Heart left ventricle (tissue), 16 donors: Measurements from ENCODE around the gene CELSR1. TPM values are rescaled to one million over a fixed set of nuclear protein-coding genes. Genes with fewer than 3 reads are reported as not detected.
A peak's percentile ranks its signal among the peaks of the same experiment; 100 is the strongest.

Source experiments
- ATAC-seq, 4 donors: fragments of 200-7000 bp; cut with Tn5 transposase; one replicate each; pipeline ENCODE4 v1.9.1; 2020 to 2022; ENCODE audit warnings: moderate library complexity in 4 of 4, mild to moderate bottlenecking in 3 of 4, moderate number of reproducible peaks in 1 of 4
- DNase-seq, 5 donors: peaks; one replicate each; pipeline ENCODE4 v3.0.0-alpha.2; 2020
- H3K27ac ChIP-seq, 12 donors: fragments of 200-600 bp; sonication (generic) in 4 of 12; one replicate each; pipeline versions ENCODE4 v1.5.0 to v1.8.0; 2016 to 2022; ENCODE audit warnings: mild to moderate bottlenecking in 2 of 12
- H3K27me3 ChIP-seq, 9 donors: fragments of 200-600 bp; sonication (generic) in 2 of 9; one replicate each; pipeline versions ENCODE4 v1.5.1 to v1.8.0; 2016 to 2022; ENCODE audit warnings: mild to moderate bottlenecking in 3 of 9
- H3K36me3 ChIP-seq, 9 donors: fragments of 200-600 bp; sonication (generic) in 2 of 9; one replicate each; pipeline versions ENCODE4 v1.5.0 to v1.8.0; 2018 to 2022; ENCODE audit warnings: mild to moderate bottlenecking in 2 of 9
- H3K4me1 ChIP-seq, 12 donors: fragments of 200-600 bp; sonication (generic) in 4 of 12; one replicate each; pipeline versions ENCODE4 v1.5.0 to v1.8.0; 2016 to 2022; ENCODE audit warnings: mild to moderate bottlenecking in 3 of 12
- H3K4me3 ChIP-seq, 12 donors: fragments of 200-600 bp; sonication (generic) in 4 of 12; one replicate each; pipeline versions ENCODE4 v1.5.0 to v1.8.0; 2017 to 2022; ENCODE audit warnings: mild to moderate bottlenecking in 9 of 12, moderate library complexity in 4 of 12
- H3K9me3 ChIP-seq, 12 donors: fragments of 200-600 bp; sonication (generic) in 4 of 12; one replicate each; pipeline versions ENCODE4 v1.5.0 to v1.8.0; 2016 to 2022; ENCODE audit warnings: mild to moderate bottlenecking in 1 of 12
- POLR2A ChIP-seq, 2 donors: fragments of 450-650 bp; IDR thresholded peaks; one replicate each; pipeline ENCODE4 v1.6.1; 2017; ENCODE audit warnings: antibody characterized with exemption in 2 of 2, mild to moderate bottlenecking in 2 of 2, moderate library complexity in 2 of 2
- WGBS, 4 donors: extraction: QIAGEN DNeasy Blood & Tissue Kit in 2 of 4; methylation state at CpG; one replicate each; pipeline versions ENCODE4 v1.1.5 to v1.1.7; 2013 to 2018; 5-methylcytosine and 5-hydroxymethylcytosine counted together
- intact Hi-C, 10 donors: fragments of 100-400 bp; cut with DNase I; formaldehyde crosslinking; loops; one replicate each; pipeline versions ENCODE4 v1.11.1 to v1.14.2; 2022
- polyA plus RNA-seq, 2 donors: library from polyadenylated mRNA; stranded (reverse); fragments of 200-250 nt; gene quantifications; one replicate each; pipeline ENCODE4 v1.2.3, GENCODE V29; 2013
- total RNA-seq, 9 donors: library from RNA; depleted of rRNA in 2 of 9; stranded (reverse); fragments of >200 nt in 2 of 9; fragmentation: NEBNext Ultra II Directional in 3 of 9; extraction: Animal tissue kit (Norgen Biotek cat#: 25700) in 3 of 9; gene quantifications; one replicate each; pipeline versions ENCODE4 v1.1.0 to v1.2.4, GENCODE V29; 2016 to 2023
- TF ChIP-seq, protein P1 (sequence below), 12 donors: fragments of 200-600 bp; sonication (generic) in 4 of 12; IDR thresholded peaks; one replicate each; pipeline versions ENCODE4 v1.5.0 to v1.8.0; 2018 to 2022; ENCODE audit warnings: antibody characterized with exemption in 12 of 12, mild to moderate bottlenecking in 5 of 12
- donor health status: ischemic (EF 13 %, LVEDD 7.1; RV severe dilation, severe dysfunction).
- donor health status: healthy with polysubstance abuse.
- donor health status: DM: no; HTN: yes; CAD: no.
- donor health status: DM: no; HTN: no; CAD: no.
- donor health status: ischemic (EF 25% LVEDD 6.9; RV normal size, moderate dysfunction).
- donor health status: ischemic (EF 25% LVEDD 5.7; RV mildly dilated, moderate dysfunction).
- donor health status: healthy.
- donor health status: DM: yes; HTN: yes; CAD: no.
- donor health status: ischemic (EF 35%, LVEDD 5.7; RV mildly dilated, moderate dysfunction).
- donor health status: nonischemic (EF 11% LVEDD 7.7; RV severe dilation, severe dysfunction).
- donor health status: DM: yes; HTN: yes; CAD: no.
- donor health status: PGD.
- donor health status: ischemic (EF 29% LVEDD 5.4; RV normal size, mild dysfunction).
- donor health status: nonischemic (EF 23%, LVEDD 6.1; RV moderate dilation, normal function).

CELSR1 gene
- total and polyA plus RNA-seq, 11 donors: 5.9 to 15.8 (median 11.9) TPM

- peaks cover 0 to 8% (median 0%) of the 10 kb centered on the region in 9 donors for H3K36me3 ChIP-seq
- DNase-seq (peak in 4 of 5 donors; percentile 77 to 91 (median 84)), ATAC-seq (peak; percentile 37 to 72 (median 64))
- intact Hi-C loops: loop anchor here in 4 of 10 donors (2.0 to 10.0 kb wide), 4 partner anchors 27 to 553 kb away; no protein-coding TSS in a partner anchor
- 19 to 28% (median 23%) methylated on average over 3 of the region's 3 CpGs for WGBS, 4 donors
- H3K27ac ChIP-seq: peak overlapping the region; percentile 81 to 98 (median 93)
- H3K27me3 ChIP-seq: peaks cover 0 to under 1% (median 0%) of the 10 kb centered on the region in 9 donors
- peak in 1 of 2 donors; percentile 11 for TF ChIP-seq POLR2A (IDR thresholded peaks at IDR 0.05)
- TF ChIP-seq, protein P1, sequence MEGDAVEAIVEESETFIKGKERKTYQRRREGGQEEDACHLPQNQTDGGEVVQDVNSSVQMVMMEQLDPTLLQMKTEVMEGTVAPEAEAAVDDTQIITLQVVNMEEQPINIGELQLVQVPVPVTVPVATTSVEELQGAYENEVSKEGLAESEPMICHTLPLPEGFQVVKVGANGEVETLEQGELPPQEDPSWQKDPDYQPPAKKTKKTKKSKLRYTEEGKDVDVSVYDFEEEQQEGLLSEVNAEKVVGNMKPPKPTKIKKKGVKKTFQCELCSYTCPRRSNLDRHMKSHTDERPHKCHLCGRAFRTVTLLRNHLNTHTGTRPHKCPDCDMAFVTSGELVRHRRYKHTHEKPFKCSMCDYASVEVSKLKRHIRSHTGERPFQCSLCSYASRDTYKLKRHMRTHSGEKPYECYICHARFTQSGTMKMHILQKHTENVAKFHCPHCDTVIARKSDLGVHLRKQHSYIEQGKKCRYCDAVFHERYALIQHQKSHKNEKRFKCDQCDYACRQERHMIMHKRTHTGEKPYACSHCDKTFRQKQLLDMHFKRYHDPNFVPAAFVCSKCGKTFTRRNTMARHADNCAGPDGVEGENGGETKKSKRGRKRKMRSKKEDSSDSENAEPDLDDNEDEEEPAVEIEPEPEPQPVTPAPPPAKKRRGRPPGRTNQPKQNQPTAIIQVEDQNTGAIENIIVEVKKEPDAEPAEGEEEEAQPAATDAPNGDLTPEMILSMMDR (IDR thresholded peaks at IDR 0.05): no peak
- peaks cover 0 to 53% (median 28%) of the 10 kb centered on the region in 12 donors for H3K4me1 ChIP-seq
- H3K9me3 ChIP-seq: peaks cover 0 to 8% (median 0%) of the 10 kb centered on the region in 12 donors
- peak overlapping the region in 6 of 12 donors; percentile 5 to 24 (median 11) for H3K4me3 ChIP-seq
Measured at GRCh38 chr22:46547883-46548244, 10.4 kb upstream of the CELSR1 start.

DNA sequence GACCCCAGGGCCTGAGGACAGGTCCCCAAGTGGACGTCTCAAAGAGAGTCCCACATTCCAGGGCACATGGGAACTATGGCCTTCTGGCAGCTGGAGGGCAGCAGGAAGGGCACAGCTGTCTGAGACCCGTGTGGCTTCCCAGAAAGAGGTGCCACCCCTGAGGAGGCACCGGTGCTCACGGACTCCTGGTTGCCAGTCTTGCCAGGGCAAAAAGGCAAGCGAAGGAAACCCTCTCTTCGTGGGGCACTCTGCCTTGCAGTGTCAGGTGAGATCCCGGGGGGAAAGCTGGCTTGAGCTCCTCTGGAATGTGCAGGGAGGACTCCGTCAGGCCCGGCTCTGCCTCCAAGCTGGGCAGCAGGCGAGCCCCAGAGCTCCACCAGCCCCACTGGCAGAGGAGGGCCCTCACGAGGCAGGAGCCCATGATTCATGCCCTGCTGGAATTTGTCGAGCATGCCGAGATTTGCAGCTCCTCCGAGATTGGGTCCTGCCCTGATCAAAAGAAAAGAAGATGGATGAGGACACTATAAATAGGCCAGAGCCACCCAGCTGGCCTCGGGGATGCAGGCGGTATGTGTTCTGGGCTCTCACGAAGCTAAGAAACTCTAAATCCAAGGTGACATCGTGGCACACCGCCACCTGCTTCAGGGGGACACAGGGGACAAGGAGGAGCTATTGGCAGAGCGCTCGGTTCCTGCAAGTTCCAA is 9.9 kb upstream of the CELSR1 start:
- intact Hi-C loops: loop anchor here in 4 of 10 donors (2.0 to 10.0 kb wide), 4 partner anchors 27 to 553 kb away; no protein-coding TSS in a partner anchor
- H3K36me3 ChIP-seq: peaks cover 0 to 2% (median 0%) of the 10 kb centered on the region in 9 donors
- H3K9me3 ChIP-seq: peaks cover 0 to 3% (median 0%) of the 10 kb centered on the region in 12 donors
- WGBS, 4 donors: 38 to 43% (median 40%) methylated on average over 19 to 21 of the region's 21 CpGs
- TF ChIP-seq POLR2A (IDR thresholded peaks at IDR 0.05): no peak
- TF ChIP-seq, protein P1 (IDR thresholded peaks at IDR 0.05): no peak
- peak overlapping the region; percentile 81 to 98 (median 93) for H3K27ac ChIP-seq
- peaks cover 0 to 4% (median 0%) of the 10 kb centered on the region in 9 donors for H3K27me3 ChIP-seq
- peak in 4 of 5 donors; percentile 48 to 76 (median 66) for DNase-seq
- ATAC-seq: peak; percentile 30 to 63 (median 42)
- peaks cover 0 to 53% (median 28%) of the 10 kb centered on the region in 12 donors for H3K4me1 ChIP-seq
- H3K4me3 ChIP-seq: peak overlapping the region in 7 of 12 donors; percentile 5 to 24 (median 12)

DNA sequence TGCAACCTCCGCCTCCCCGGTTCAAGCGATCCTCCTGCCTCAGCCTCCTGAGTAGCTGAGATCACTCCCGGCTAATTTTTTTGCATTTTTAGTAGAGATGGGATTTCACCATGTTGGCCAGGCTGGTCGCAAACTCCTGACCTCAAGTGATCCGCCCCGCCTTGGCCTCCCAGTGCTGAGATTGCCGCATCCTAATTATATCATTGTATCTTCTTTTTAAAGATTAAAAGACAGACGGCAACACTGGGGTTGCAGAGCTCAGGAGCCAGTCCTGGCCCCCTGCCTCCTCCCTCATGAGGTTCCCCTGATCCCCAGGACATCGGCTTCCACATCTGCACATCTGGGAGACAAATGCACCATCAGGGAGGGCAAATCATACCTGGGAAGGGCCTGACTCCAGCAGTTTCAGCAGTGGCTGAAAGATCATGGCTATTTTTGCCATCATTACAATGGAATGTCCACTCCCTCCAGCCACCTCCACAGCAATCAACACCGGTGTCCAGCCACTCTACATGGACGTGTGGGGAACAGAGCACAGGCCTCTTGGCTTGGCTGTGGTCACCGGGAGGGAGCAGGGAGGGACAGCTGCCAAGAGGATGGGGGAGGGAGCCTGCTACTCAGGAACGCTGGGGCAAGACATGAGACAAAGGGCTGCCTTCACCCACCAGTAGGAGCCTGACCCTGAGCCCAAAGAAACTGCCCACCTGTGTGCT is 9.2 kb upstream of the CELSR1 start:
- Histone ChIP-seq H3K9me3 (no peaks in the 10 kb centered on the region), H3K4me1 (peaks cover 0 to 53% (median 28%) of the 10 kb centered on the region in 12 donors), H3K4me3 (peak overlapping the region in 4 of 12 donors; percentile 10 to 24 (median 18)), H3K36me3 (no peaks in the 10 kb centered on the region), H3K27me3 (peaks cover 0 to 4% (median 0%) of the 10 kb centered on the region in 9 donors), H3K27ac (peak overlapping the region; percentile 81 to 98 (median 93))
- no peak for TF ChIP-seq POLR2A (IDR thresholded peaks at IDR 0.05)
- TF ChIP-seq, protein P1 (IDR thresholded peaks at IDR 0.05): no peak
- 42 to 60% (median 46%) methylated on average over 12 to 14 of the region's 14 CpGs for WGBS, 4 donors
- intact Hi-C loops: loop anchor here in 4 of 10 donors (2.0 to 10.0 kb wide), 4 partner anchors 28 to 552 kb away; no protein-coding TSS in a partner anchor
- ATAC-seq (peak; percentile 79 to 86 (median 83)), DNase-seq (peak; percentile 87 to 95 (median 89))
